GM23248 (cell line): ENCODE data around the gene ATP10A.

Experiments used
- EZH2 ChIP-seq: fragments of 200-600 bp; sonication (generic); IDR thresholded peaks from 2 replicates; pipeline ENCODE4 v1.6.1; 2018; ENCODE audit warnings: antibody characterized with exemption, mild to moderate bottlenecking; ENCODE audit not compliant: insufficient read depth, poor library complexity, severe bottlenecking
- EZH2phosphoT487 ChIP-seq: fragments of 200-600 bp; sonication (generic); IDR thresholded peaks from 2 replicates; pipeline ENCODE4 v1.6.1; 2018; ENCODE audit warnings: antibody characterized with exemption, moderate library complexity, mild to moderate bottlenecking, low read depth; ENCODE audit not compliant: insufficient read depth

DNA sequence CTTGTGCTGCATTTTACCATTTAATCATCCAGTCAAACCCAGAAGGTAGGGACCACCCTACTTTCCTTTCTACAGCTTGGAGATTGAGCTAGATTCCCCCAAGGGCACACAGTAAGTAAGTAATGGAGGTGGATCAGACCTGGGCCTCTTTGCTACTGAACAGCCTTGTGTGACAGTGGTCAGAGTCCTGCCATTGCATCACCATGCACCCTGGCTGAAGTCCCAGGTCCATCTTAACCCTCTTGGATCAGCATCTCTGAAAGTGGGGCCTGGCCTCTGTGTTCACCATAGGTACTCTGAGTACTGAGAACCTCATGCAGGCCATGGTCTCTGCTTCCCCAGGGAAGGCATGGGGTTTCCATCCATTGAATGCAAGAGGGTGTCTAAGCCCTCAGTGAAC lies 34.5 kb upstream of the ATP10A start:
- TF ChIP-seq EZH2 = no peak
- no peak for TF ChIP-seq EZH2phosphoT487
